Measurements from ENCODE around the gene CDS2.

The CDS2 gene

DNA sequence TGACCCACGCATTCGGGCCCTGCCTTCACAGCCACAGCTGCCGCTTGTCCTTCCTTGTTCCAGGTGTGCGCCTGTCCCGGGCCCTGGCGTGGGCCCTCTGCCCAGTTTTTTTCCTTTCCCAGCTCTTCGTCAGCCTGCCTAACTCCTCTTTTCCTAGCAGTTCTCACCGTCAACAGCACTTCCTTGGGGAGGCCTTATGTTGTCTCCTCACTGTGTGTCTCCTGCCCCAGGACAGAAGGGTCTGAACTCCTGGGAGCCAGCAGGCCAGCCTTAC, 71.8 kb downstream of the CDS2 start:
- Histone ChIP-seq H3K4me1 (ENCODE audit: control insufficient read depth in 2 of 2, insufficient read depth in 2 of 2, low read length in 2 of 2) (peaks cover 7 to 9% of the 10 kb centered on the region in 2 donors), H3K4me3 (ENCODE audit: low read length in 2 of 2) (no peak overlapping the region), H3K9me3 (ENCODE audit: control insufficient read depth in 2 of 2, low read length in 2 of 2) (no peaks in the 10 kb centered on the region), H3K36me3 (ENCODE audit: control insufficient read depth in 2 of 2, insufficient read depth in 2 of 2, low read length in 2 of 2) (peaks cover 9 to 19% of the 10 kb centered on the region in 2 donors), H3K27me3 (ENCODE audit: control insufficient read depth in 2 of 2, insufficient read depth in 2 of 2, low read length in 2 of 2) (no peaks in the 10 kb centered on the region), H3K27ac (ENCODE audit: low read depth in 2 of 2, low read length in 2 of 2) (no peak overlapping the region), H3K9ac (ENCODE audit: low read depth in 1 of 2, low read length in 2 of 2) (no peak overlapping the region)

DNA sequence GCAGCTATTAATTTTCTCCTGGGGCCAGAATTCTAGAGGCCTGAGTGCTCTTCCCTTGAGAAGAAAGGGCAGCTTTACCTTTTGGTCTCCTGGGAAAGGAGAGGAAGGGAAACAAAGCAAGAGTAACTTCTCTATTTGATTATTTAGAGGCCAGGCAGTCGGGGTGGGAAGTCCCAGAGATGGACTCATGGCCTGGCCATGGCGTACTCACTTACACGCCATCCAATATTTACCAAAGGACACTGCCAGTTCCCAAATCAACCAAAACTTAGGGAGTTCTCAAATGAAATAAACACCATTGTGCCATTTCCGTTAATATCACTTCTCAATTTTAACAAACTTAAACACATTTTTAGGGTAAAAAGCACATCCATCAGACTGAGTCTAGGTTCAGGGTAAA, 76.6 kb downstream of the CDS2 start:
- H3K27ac ChIP-seq (ENCODE audit: low read depth in 2 of 2, low read length in 2 of 2), result no peak overlapping the region
- H3K36me3 ChIP-seq (ENCODE audit: control insufficient read depth in 2 of 2, insufficient read depth in 2 of 2, low read length in 2 of 2), result peaks cover 0 to 4% of the 10 kb centered on the region in 2 donors
- no peak overlapping the region for H3K4me3 ChIP-seq (ENCODE audit: low read length in 2 of 2)
- peaks cover 7 to 9% of the 10 kb centered on the region in 2 donors for H3K4me1 ChIP-seq (ENCODE audit: control insufficient read depth in 2 of 2, insufficient read depth in 2 of 2, low read length in 2 of 2)
- no peaks in the 10 kb centered on the region for H3K27me3 ChIP-seq (ENCODE audit: control insufficient read depth in 2 of 2, insufficient read depth in 2 of 2, low read length in 2 of 2)
- no peak overlapping the region for H3K9ac ChIP-seq (ENCODE audit: low read depth in 1 of 2, low read length in 2 of 2)
- no peaks in the 10 kb centered on the region for H3K9me3 ChIP-seq (ENCODE audit: control insufficient read depth in 2 of 2, low read length in 2 of 2)

DNA sequence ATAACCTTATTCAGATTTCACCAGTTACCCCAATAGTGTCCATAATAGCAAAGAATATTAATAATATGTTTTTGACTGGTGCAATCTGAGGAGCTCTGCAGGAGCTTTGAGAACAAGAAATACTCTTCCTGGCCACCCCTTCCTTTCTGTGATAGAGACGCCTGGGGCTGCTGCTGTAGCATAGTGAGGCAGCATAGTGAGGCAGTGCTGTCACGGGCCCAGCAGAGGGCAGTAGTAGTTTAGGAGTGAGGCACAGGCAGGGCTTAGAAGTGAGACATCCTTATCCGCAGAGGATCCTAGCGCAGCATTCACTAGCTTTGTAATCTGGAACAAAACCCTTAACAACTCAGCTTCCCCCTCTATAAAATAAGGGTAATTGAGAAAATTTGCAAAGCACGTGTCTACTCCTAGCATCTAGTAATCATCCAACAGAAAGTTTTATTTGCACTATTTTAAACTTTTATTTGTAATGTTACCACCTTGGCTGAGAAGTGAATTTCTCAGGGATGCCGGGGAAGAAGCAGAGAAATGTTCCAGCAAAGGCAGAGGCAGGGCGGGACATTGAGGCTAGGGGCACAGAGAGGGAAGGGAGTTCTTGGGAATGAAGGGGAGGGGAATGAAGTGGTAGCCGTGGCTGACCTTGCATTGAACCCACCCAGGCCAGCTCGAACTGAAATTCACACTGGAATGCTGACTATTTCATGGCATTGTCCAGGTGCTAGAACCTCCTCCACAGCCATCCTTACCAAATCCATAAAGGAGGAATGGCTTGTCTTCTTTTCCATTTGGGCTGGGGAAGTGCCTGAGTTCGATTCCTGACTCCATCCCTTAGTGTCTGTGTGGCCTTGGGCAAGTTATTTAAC, 78.8 kb downstream of the CDS2 start:
- Histone ChIP-seq H3K4me3 (ENCODE audit: low read length in 2 of 2) (no peak overlapping the region), H3K27ac (ENCODE audit: low read depth in 2 of 2, low read length in 2 of 2) (no peak overlapping the region), H3K27me3 (ENCODE audit: control insufficient read depth in 2 of 2, insufficient read depth in 2 of 2, low read length in 2 of 2) (no peaks in the 10 kb centered on the region), H3K9ac (ENCODE audit: low read depth in 1 of 2, low read length in 2 of 2) (no peak overlapping the region), H3K9me3 (ENCODE audit: control insufficient read depth in 2 of 2, low read length in 2 of 2) (no peaks in the 10 kb centered on the region), H3K4me1 (ENCODE audit: control insufficient read depth in 2 of 2, insufficient read depth in 2 of 2, low read length in 2 of 2) (peaks cover 7 to 9% of the 10 kb centered on the region in 2 donors), H3K36me3 (ENCODE audit: control insufficient read depth in 2 of 2, insufficient read depth in 2 of 2, low read length in 2 of 2) (no peaks in the 10 kb centered on the region)

DNA sequence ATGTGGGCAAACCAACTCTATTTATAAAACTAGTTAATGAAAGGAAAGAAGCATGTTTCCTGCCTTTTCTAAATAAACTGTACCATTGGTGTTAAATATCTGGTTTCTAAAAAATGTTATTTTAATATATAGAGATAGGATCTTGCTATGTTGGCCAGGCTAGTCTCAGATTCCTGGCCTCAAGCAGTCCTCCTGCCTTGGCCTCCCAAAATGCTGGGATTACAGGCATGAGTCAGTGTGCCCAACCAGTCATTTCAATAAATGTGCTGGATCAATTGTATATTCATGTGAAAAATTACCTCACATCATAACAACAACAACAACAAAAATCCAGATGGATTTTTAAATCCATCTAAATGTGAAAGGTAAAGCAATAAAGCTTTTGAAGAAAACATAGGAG, 80.3 kb downstream of the CDS2 start:
- Histone ChIP-seq H3K9me3 (ENCODE audit: control insufficient read depth in 2 of 2, low read length in 2 of 2) (no peaks in the 10 kb centered on the region), H3K4me3 (ENCODE audit: low read length in 2 of 2) (no peak overlapping the region), H3K4me1 (ENCODE audit: control insufficient read depth in 2 of 2, insufficient read depth in 2 of 2, low read length in 2 of 2) (peaks cover 7% of the 10 kb centered on the region in 2 donors), H3K27ac (ENCODE audit: low read depth in 2 of 2, low read length in 2 of 2) (no peak overlapping the region), H3K27me3 (ENCODE audit: control insufficient read depth in 2 of 2, insufficient read depth in 2 of 2, low read length in 2 of 2) (no peaks in the 10 kb centered on the region), H3K9ac (ENCODE audit: low read depth in 1 of 2, low read length in 2 of 2) (no peak overlapping the region), H3K36me3 (ENCODE audit: control insufficient read depth in 2 of 2, insufficient read depth in 2 of 2, low read length in 2 of 2) (peaks cover 1 to 2% of the 10 kb centered on the region in 2 donors)

DNA sequence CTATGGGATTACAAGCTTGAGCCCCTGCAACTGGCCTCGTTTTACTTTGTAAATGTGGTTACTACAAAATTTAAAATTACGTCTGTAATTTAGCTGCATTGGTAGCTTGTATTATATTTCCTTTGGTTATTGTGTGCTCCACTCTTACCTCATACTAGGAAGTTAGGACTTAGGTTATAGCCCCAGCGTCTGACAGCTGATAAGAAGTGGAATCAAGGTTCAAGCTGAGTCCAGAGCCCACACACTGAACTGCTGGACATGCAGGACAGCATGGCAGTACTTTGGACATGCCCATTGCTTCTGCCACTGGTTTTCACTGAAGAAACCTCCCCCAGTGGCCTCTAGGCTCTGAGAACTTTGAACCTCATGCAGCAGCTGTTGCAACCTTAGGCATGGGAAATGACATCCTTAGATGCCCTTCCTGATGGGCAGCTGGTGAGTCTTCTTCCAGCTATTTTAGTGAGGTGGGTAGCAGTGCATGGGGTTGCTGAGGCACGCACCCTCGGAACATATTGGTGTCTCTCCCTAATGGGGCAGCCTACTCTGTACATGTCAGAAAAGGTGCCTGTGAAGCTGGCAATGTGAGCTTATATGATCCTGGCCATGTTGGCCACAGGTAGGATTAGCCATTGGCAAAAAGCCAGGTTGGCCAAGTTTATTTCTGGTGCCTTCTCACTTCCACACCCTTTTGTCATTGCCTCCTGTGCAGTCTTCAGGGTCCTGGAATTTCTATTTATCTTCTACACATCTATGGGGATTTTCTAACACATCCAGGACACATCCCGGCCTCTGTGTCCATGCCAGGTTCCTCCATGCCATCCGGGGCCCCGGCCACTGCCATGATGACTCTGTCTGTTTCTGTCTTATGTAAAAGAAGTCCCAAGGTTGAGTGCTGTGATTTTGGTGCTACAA, 85.3 kb downstream of the CDS2 start:
- no peaks in the 10 kb centered on the region for H3K4me1 ChIP-seq (ENCODE audit: control insufficient read depth in 2 of 2, insufficient read depth in 2 of 2, low read length in 2 of 2)
- H3K36me3 ChIP-seq (ENCODE audit: control insufficient read depth in 2 of 2, insufficient read depth in 2 of 2, low read length in 2 of 2), result peaks cover 2 to 4% of the 10 kb centered on the region in 2 donors
- no peaks in the 10 kb centered on the region for H3K27me3 ChIP-seq (ENCODE audit: control insufficient read depth in 2 of 2, insufficient read depth in 2 of 2, low read length in 2 of 2)
- H3K9ac ChIP-seq (ENCODE audit: low read depth in 1 of 2, low read length in 2 of 2), result no peak overlapping the region
- no peak overlapping the region for H3K4me3 ChIP-seq (ENCODE audit: low read length in 2 of 2)
- no peaks in the 10 kb centered on the region for H3K9me3 ChIP-seq (ENCODE audit: control insufficient read depth in 2 of 2, low read length in 2 of 2)
- no peak overlapping the region for H3K27ac ChIP-seq (ENCODE audit: low read depth in 2 of 2, low read length in 2 of 2)

DNA sequence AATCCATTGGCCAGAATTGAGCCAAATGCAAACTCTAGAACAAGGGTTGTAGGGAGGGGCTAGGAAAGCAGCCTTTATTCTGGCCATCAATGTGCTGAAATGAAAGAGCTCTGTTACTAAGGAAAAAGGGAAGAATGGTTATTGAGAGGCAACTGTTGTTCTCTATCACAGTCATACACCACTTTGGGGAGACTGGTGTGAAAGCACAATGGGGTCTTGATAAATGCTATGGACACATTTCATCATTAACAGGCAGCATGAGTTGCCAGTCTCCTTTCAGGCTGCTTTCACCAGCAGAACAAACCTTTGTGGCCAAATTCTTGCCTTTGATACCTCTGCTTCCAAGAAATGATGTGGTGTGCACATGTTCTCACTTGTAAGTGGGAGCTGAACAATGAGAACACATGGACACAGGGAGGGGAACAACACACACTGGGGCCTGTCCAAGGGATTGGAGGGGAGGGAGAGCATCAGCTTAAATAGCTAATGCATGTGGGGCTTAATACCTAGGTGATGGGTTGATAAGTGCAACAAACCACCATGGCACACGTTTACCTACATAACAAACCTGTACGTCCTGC, 86.2 kb downstream of the CDS2 start:
- H3K27me3 ChIP-seq (ENCODE audit: control insufficient read depth in 2 of 2, insufficient read depth in 2 of 2, low read length in 2 of 2), result no peaks in the 10 kb centered on the region
- H3K9me3 ChIP-seq (ENCODE audit: control insufficient read depth in 2 of 2, low read length in 2 of 2), result no peaks in the 10 kb centered on the region
- no peak overlapping the region for H3K4me3 ChIP-seq (ENCODE audit: low read length in 2 of 2)
- H3K4me1 ChIP-seq (ENCODE audit: control insufficient read depth in 2 of 2, insufficient read depth in 2 of 2, low read length in 2 of 2), result no peaks in the 10 kb centered on the region
- no peak overlapping the region for H3K27ac ChIP-seq (ENCODE audit: low read depth in 2 of 2, low read length in 2 of 2)
- H3K9ac ChIP-seq (ENCODE audit: low read depth in 1 of 2, low read length in 2 of 2), result no peak overlapping the region
- H3K36me3 ChIP-seq (ENCODE audit: control insufficient read depth in 2 of 2, insufficient read depth in 2 of 2, low read length in 2 of 2), result peaks cover 2 to 4% of the 10 kb centered on the region in 2 donors

DNA sequence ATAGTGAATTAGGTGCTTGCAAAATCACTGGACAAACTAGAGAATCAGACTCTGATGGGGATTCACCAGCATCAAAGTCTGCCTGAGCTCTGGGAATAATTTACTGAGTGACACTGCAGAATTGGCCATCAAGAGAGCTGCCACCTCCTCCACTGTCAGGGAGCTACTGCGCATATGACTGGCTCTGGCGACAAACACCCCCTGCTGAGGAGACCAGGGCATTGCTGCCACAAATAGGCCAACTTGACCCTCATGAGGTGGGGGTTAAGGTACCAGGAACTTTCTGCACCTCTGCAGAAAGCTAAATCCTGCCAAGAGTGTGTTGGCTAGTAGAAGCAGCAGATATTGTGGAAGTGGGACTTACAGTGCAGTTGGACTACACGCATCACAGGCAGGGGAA, 88.0 kb downstream of the CDS2 start:
- H3K9ac ChIP-seq (ENCODE audit: low read depth in 1 of 2, low read length in 2 of 2), result no peak overlapping the region
- no peak overlapping the region for H3K27ac ChIP-seq (ENCODE audit: low read depth in 2 of 2, low read length in 2 of 2)
- H3K4me1 ChIP-seq (ENCODE audit: control insufficient read depth in 2 of 2, insufficient read depth in 2 of 2, low read length in 2 of 2), result no peaks in the 10 kb centered on the region
- H3K36me3 ChIP-seq (ENCODE audit: control insufficient read depth in 2 of 2, insufficient read depth in 2 of 2, low read length in 2 of 2), result peaks cover 2 to 4% of the 10 kb centered on the region in 2 donors
- H3K27me3 ChIP-seq (ENCODE audit: control insufficient read depth in 2 of 2, insufficient read depth in 2 of 2, low read length in 2 of 2), result no peaks in the 10 kb centered on the region
- no peak overlapping the region for H3K4me3 ChIP-seq (ENCODE audit: low read length in 2 of 2)
- no peaks in the 10 kb centered on the region for H3K9me3 ChIP-seq (ENCODE audit: control insufficient read depth in 2 of 2, low read length in 2 of 2)

DNA sequence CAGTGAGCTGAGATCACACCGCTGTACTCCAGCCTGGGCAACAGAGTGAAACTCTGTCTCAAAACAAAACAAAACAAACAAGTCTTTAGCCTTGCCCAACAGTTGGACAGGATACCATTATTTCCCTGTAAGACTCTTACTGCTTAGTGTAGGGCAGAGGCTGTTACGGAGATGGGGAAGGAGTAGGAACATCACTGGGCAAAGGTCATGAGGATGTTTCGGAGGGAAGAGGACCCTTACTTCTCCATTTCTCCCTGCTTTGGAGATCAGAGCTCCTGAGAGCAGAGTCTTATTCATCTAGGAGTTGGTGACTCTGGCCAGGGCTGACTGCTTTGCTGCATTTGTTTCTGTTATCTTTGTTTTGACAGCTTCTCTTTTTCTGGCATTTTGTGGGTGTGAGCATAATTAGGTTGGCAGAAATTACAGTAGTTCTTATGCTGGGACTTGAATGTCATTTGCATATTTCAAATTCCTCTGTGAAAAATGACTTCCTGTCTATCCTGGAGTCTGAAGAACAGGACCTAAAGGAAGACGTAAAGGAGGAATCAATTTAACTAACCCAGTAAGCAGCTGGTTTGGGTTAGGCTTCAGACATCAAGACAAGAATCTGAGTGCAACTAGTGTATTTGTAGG, 89.0 kb downstream of the CDS2 start:
- Histone ChIP-seq H3K9ac (ENCODE audit: low read depth in 1 of 2, low read length in 2 of 2) (no peak overlapping the region), H3K27me3 (ENCODE audit: control insufficient read depth in 2 of 2, insufficient read depth in 2 of 2, low read length in 2 of 2) (no peaks in the 10 kb centered on the region), H3K27ac (ENCODE audit: low read depth in 2 of 2, low read length in 2 of 2) (no peak overlapping the region), H3K36me3 (ENCODE audit: control insufficient read depth in 2 of 2, insufficient read depth in 2 of 2, low read length in 2 of 2) (peaks cover 2 to 4% of the 10 kb centered on the region in 2 donors), H3K4me1 (ENCODE audit: control insufficient read depth in 2 of 2, insufficient read depth in 2 of 2, low read length in 2 of 2) (no peaks in the 10 kb centered on the region), H3K4me3 (ENCODE audit: low read length in 2 of 2) (no peak overlapping the region), H3K9me3 (ENCODE audit: control insufficient read depth in 2 of 2, low read length in 2 of 2) (no peaks in the 10 kb centered on the region)

DNA sequence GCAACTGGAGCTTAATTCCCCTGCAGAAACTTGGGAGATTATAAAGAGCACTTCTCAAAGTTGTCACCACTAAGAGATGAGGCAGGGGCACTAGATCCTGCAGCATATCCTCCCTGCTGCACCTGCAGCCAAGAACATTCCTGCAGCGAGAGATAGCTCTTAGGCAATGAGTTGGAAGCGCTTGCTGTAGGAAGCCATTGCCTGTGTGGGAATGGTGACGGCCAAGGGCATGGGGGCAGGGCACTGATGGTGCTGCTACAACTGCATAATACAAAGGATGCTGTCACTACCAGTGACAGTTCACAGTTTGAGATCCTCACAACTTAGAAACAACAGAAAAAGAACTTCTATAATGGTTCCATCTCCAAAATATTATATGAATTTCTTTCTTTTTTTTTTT, 89.9 kb downstream of the CDS2 start:
- Histone ChIP-seq H3K4me1 (ENCODE audit: control insufficient read depth in 2 of 2, insufficient read depth in 2 of 2, low read length in 2 of 2) (no peaks in the 10 kb centered on the region), H3K36me3 (ENCODE audit: control insufficient read depth in 2 of 2, insufficient read depth in 2 of 2, low read length in 2 of 2) (peaks cover 2 to 4% of the 10 kb centered on the region in 2 donors), H3K9ac (ENCODE audit: low read depth in 1 of 2, low read length in 2 of 2) (no peak overlapping the region), H3K27ac (ENCODE audit: low read depth in 2 of 2, low read length in 2 of 2) (no peak overlapping the region), H3K4me3 (ENCODE audit: low read length in 2 of 2) (no peak overlapping the region), H3K9me3 (ENCODE audit: control insufficient read depth in 2 of 2, low read length in 2 of 2) (no peaks in the 10 kb centered on the region), H3K27me3 (ENCODE audit: control insufficient read depth in 2 of 2, insufficient read depth in 2 of 2, low read length in 2 of 2) (no peaks in the 10 kb centered on the region)

DNA sequence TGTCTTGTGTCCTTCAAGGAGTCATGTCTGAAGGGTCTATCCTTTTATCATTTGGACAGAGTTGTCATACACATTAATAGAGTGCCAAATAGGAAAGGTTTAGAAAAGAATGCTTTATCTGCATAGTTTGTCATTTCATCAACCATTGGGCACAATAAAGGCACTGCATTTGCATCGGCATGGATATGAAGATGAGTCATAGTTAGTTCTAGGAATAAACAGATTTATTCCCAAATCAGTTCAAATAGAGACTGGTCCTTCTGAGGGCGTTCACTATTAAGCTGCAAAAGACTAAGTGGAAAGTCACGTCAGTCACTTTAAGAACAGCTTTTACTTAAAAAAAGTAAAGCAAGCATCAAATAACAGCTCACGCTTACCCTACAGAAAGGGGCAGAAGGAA, 90.8 kb downstream of the CDS2 start:
- Histone ChIP-seq H3K27ac (ENCODE audit: low read depth in 2 of 2, low read length in 2 of 2) (no peak overlapping the region), H3K9me3 (ENCODE audit: control insufficient read depth in 2 of 2, low read length in 2 of 2) (no peaks in the 10 kb centered on the region), H3K4me3 (ENCODE audit: low read length in 2 of 2) (no peak overlapping the region), H3K9ac (ENCODE audit: low read depth in 1 of 2, low read length in 2 of 2) (no peak overlapping the region), H3K36me3 (ENCODE audit: control insufficient read depth in 2 of 2, insufficient read depth in 2 of 2, low read length in 2 of 2) (no peaks in the 10 kb centered on the region), H3K4me1 (ENCODE audit: control insufficient read depth in 2 of 2, insufficient read depth in 2 of 2, low read length in 2 of 2) (no peaks in the 10 kb centered on the region), H3K27me3 (ENCODE audit: control insufficient read depth in 2 of 2, insufficient read depth in 2 of 2, low read length in 2 of 2) (no peaks in the 10 kb centered on the region)
